GM12878 (cell line): ENCODE data around the gene UBE2E1. TPM values are rescaled to one million over a fixed set of nuclear protein-coding genes. Genes with fewer than 3 reads are reported as not detected.

ENCODE experiments used
- CBFB ChIP-seq: IDR thresholded peaks from 2 replicates; pipeline ENCODE4 v1.6.1; 2016; ENCODE audit warnings: antibody characterized with exemption, low read depth
- CBX3 ChIP-seq: fragments of 200-600 bp; sonication (generic); IDR thresholded peaks from 2 replicates; pipeline ENCODE4 v1.6.1; 2016; ENCODE audit warnings: low read depth, borderline replicate concordance
- CEBPB ChIP-seq, 2 experiments: fragments of 150-350 bp in 1 of 2; IDR thresholded peaks; 2 replicates each; pipeline ENCODE4 v1.6.1; 2012 to 2014; ENCODE audit warnings: low read depth in 2 of 2, low read length in 2 of 2, borderline replicate concordance in 1 of 2, inconsistent platforms in 1 of 2
- CREB1 ChIP-seq: IDR thresholded peaks from 2 replicates; pipeline ENCODE4 v1.6.1; 2012; ENCODE audit warnings: low read depth, mild to moderate bottlenecking, inconsistent platforms
- CTCF ChIP-seq, 3 experiments: IDR thresholded peaks in 2 of 3; conservative IDR thresholded peaks in 1 of 3; 2 replicates each; pipeline ENCODE4 v1.5.1; 2011; ENCODE audit warnings: low read depth in 3 of 3, low read length in 3 of 3, mild to moderate bottlenecking in 3 of 3, control low read depth in 2 of 3, moderate library complexity in 2 of 3, inconsistent platforms in 1 of 3, mixed read lengths in 1 of 3; ENCODE audit not compliant: control insufficient read depth in 2 of 3, insufficient read depth in 1 of 3; ENCODE audit errors: extremely low read depth in 1 of 3
- DPF2 ChIP-seq: fragments of 450-650 bp; IDR thresholded peaks from 2 replicates; pipeline ENCODE4 v1.6.1; 2017; ENCODE audit warnings: mild to moderate bottlenecking
- E4F1 ChIP-seq: fragments of 450-650 bp; IDR thresholded peaks from 2 replicates; pipeline ENCODE4 v1.6.1; 2018; ENCODE audit warnings: borderline replicate concordance, mild to moderate bottlenecking; ENCODE audit not compliant: partially characterized antibody
- EGR1 ChIP-seq, 2 experiments: IDR thresholded peaks; 1 replicate in 1 of 2; 2 replicates in 1 of 2; pipeline ENCODE4 v1.6.1; 2011 to 2012; ENCODE audit warnings: low read depth in 2 of 2, low read length in 2 of 2, borderline replicate concordance in 1 of 2, mild to moderate bottlenecking in 1 of 2, moderate library complexity in 1 of 2
- EP300 ChIP-seq, 2 experiments: fragments of 150-350 bp in 1 of 2; IDR thresholded peaks; 2 replicates each; pipeline ENCODE4 v1.6.1; 2011 to 2012; ENCODE audit warnings: low read depth in 2 of 2, low read length in 2 of 2, borderline replicate concordance in 1 of 2, improper control_type of control experiment in 1 of 2, inconsistent platforms in 1 of 2; ENCODE audit not compliant: control insufficient read depth in 1 of 2
- HSF1 ChIP-seq: fragments of 150-350 bp; IDR thresholded peaks from 2 replicates; pipeline ENCODE4 v1.6.1; 2014; ENCODE audit warnings: mild to moderate bottlenecking, low read depth, low read length
- IKZF2 ChIP-seq, 2 experiments: fragments of 450-650 bp; IDR thresholded peaks; 2 replicates each; pipeline ENCODE4 v1.6.1; 2017; ENCODE audit warnings: mild to moderate bottlenecking in 2 of 2, moderate library complexity in 2 of 2
- KLF5 ChIP-seq: fragments of 450-650 bp; IDR thresholded peaks from 2 replicates; pipeline ENCODE4 v1.6.1; 2014; ENCODE audit warnings: mild to moderate bottlenecking; ENCODE audit not compliant: partially characterized antibody
- MLLT1 ChIP-seq: fragments of 450-650 bp; IDR thresholded peaks from 2 replicates; pipeline ENCODE4 v1.6.1; 2016; ENCODE audit warnings: mild to moderate bottlenecking
- NFIC ChIP-seq: IDR thresholded peaks from 2 replicates; pipeline ENCODE4 v1.6.1; 2012; ENCODE audit warnings: low read depth, mild to moderate bottlenecking, inconsistent platforms, low read length, moderate library complexity
- NR2C1 ChIP-seq: fragments of 450-650 bp; IDR thresholded peaks from 2 replicates; pipeline ENCODE4 v1.6.1; 2017; ENCODE audit warnings: antibody characterized with exemption, mild to moderate bottlenecking, moderate library complexity
- POU2F2 ChIP-seq: IDR thresholded peaks from 3 replicates; pipeline ENCODE4 v1.6.1; 2011; ENCODE audit warnings: low read depth, mild to moderate bottlenecking, low read length, borderline replicate concordance
- RELA ChIP-seq: fragments of 450-650 bp; IDR thresholded peaks from 2 replicates; pipeline ENCODE4 v1.8.0; 2014; ENCODE audit warnings: borderline replicate concordance; ENCODE audit not compliant: partially characterized antibody
- SPI1 ChIP-seq: IDR thresholded peaks from 2 replicates; pipeline ENCODE4 v1.6.1; 2011; ENCODE audit warnings: low read depth, mild to moderate bottlenecking, low read length, moderate library complexity, borderline replicate concordance; ENCODE audit not compliant: insufficient read depth
- TBL1XR1 ChIP-seq: IDR thresholded peaks from 2 replicates; pipeline ENCODE4 v1.6.1; 2012; ENCODE audit warnings: low read depth, low read length, improper control_type of control experiment
- ZNF622 ChIP-seq: fragments of 450-650 bp; IDR thresholded peaks from 2 replicates; pipeline ENCODE4 v1.6.1; 2017; ENCODE audit warnings: mild to moderate bottlenecking, inconsistent platforms
- polyA plus RNA-seq, 11 experiments: library from polyadenylated mRNA; depleted of rRNA in 4 of 11; unstranded in 6 of 11; stranded (reverse) in 5 of 11; fragments of >200 nt; fragmentation: Nextera tagmentation in 4 of 11; fragmentation: Illumina TruSeq in 1 of 11; extraction: Ambion mirVana in 4 of 11; extraction: Trizol in 1 of 11; gene quantifications; 1 replicate in 1 of 11; 2 replicates in 10 of 11; pipeline versions ENCODE4 v1.2.1 to v1.2.3, GENCODE V29; 2011 to 2016; ENCODE audit warnings: inconsistent platforms in 2 of 11, missing spikeins in 2 of 11, low read depth in 1 of 11
- total RNA-seq, 4 experiments: library from RNA; depleted of rRNA in 3 of 4; stranded (reverse); fragments of >200 nt in 3 of 4; fragmentation: Illumina TruSeq in 1 of 4; extraction: Trizol in 1 of 4; gene quantifications; 2 replicates each; pipeline versions ENCODE4 v1.2.1 to v1.2.3, GENCODE V29; 2013 to 2021
- TF ChIP-seq, protein P1 (sequence below): fragments of 450-650 bp; IDR thresholded peaks from 2 replicates; pipeline ENCODE4 v1.6.1; 2014; ENCODE audit warnings: mild to moderate bottlenecking

UBE2E1 gene
- total and polyA plus RNA-seq, 10 of the 15 experiments (the other 5 are each of a cell fraction or from before 2014, with no cell fraction given), result 18.7 to 425 (median 147) TPM

GRCh38 chr3:23829242-23829934, 23.6 kb downstream of the UBE2E1 start (continued):
- TF ChIP-seq CTCF (IDR thresholded peaks at IDR 0.05 in 2 of 3, conservative IDR thresholded peaks at IDR 0.05 in 1 of 3; ENCODE audit: control insufficient read depth in 2 of 3, extremely low read depth in 1 of 3, insufficient read depth in 1 of 3, low read depth in 3 of 3, low read length in 3 of 3) (no peak), HSF1 (no peak), MLLT1 (peak; percentile 91), CBX3 (no peak), RELA (peak; percentile 68), NR2C1 (no peak), IKZF2 (IDR thresholded peaks at IDR 0.05) (peak; percentile 100), TBL1XR1 (peak; percentile 88), KLF5 (no peak), ZNF622 (no peak), CREB1 (peak; percentile 44; the same call in 1 of the 2 replicates), NFIC (peak; percentile 99), SPI1 (peak; percentile 99), E4F1 (no peak), CEBPB (IDR thresholded peaks at IDR 0.05; ENCODE audit: borderline replicate concordance in 1 of 2, low read depth in 2 of 2, low read length in 2 of 2) (0 out of 4 replicates have a peak, but pooled peaks of 1 of the 2 experiments have one; percentile 51), EP300 (IDR thresholded peaks at IDR 0.05; ENCODE audit: borderline replicate concordance in 1 of 2, control insufficient read depth in 1 of 2, low read depth in 2 of 2, low read length in 2 of 2) (peak; percentile 94 to 97), EGR1 (IDR thresholded peaks at IDR 0.05; ENCODE audit: borderline replicate concordance in 1 of 2, low read depth in 2 of 2, low read length in 2 of 2) (no peak), POU2F2 (peak; percentile 69; the same call in 1 of the 3 replicates), CBFB (peak; percentile 85), DPF2 (peak; percentile 99)
- TF ChIP-seq, protein P1, sequence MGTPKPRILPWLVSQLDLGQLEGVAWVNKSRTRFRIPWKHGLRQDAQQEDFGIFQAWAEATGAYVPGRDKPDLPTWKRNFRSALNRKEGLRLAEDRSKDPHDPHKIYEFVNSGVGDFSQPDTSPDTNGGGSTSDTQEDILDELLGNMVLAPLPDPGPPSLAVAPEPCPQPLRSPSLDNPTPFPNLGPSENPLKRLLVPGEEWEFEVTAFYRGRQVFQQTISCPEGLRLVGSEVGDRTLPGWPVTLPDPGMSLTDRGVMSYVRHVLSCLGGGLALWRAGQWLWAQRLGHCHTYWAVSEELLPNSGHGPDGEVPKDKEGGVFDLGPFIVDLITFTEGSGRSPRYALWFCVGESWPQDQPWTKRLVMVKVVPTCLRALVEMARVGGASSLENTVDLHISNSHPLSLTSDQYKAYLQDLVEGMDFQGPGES, result no peak
